22Rv1 (cell line): ENCODE data around the gene MAGI2.

Source experiments
- ZFX ChIP-seq: fragments of 450-650 bp; IDR thresholded peaks from 2 replicates; pipeline ENCODE4 v1.6.1; 2017; ENCODE audit warnings: antibody characterized with exemption, borderline replicate concordance
- TF ChIP-seq, protein P1 (sequence below): fragments of 450-650 bp; IDR thresholded peaks from 2 replicates; pipeline ENCODE4 v1.5.1; 2017; ENCODE audit warnings: mild to moderate bottlenecking

DNA sequence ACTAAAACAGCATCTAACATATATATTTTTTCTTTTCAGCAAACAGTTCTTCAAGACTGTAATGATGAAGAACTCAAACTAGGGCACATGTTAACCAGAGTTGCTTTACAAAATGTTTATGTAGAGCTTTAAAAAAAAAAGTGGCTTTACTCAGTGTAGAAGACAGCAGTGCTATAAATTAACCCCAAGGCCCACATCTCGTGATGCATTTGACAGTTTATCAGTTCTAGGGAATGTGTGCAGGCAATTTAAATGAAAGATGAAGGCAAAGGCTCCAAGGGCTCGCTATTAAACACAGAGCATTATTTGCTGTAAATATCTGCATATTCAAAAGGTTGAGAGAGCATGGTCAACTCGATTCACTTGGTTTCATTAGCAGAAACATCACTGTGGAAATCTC, 558.1 kb downstream of the MAGI2 start:
- TF ChIP-seq, protein P1, sequence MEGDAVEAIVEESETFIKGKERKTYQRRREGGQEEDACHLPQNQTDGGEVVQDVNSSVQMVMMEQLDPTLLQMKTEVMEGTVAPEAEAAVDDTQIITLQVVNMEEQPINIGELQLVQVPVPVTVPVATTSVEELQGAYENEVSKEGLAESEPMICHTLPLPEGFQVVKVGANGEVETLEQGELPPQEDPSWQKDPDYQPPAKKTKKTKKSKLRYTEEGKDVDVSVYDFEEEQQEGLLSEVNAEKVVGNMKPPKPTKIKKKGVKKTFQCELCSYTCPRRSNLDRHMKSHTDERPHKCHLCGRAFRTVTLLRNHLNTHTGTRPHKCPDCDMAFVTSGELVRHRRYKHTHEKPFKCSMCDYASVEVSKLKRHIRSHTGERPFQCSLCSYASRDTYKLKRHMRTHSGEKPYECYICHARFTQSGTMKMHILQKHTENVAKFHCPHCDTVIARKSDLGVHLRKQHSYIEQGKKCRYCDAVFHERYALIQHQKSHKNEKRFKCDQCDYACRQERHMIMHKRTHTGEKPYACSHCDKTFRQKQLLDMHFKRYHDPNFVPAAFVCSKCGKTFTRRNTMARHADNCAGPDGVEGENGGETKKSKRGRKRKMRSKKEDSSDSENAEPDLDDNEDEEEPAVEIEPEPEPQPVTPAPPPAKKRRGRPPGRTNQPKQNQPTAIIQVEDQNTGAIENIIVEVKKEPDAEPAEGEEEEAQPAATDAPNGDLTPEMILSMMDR = no peak
- TF ChIP-seq ZFX = no peak
